D721Med (cell line): ENCODE data around the gene PLA2G2D.

Source experiments
- DNase-seq: peaks from one replicate; pipeline ENCODE4 v3.0.0; 2011; ENCODE audit warnings: low spot score; ENCODE audit not compliant: insufficient read length
- FAIRE-seq: peaks from 2 replicates; lab custom pipeline; 2011; peaks lifted over from hg19 to GRCh38; lab: Jason Lieb, UNC
- CTCF ChIP-seq: IDR thresholded peaks from 2 replicates; pipeline ENCODE4 v1.5.1; 2012; ENCODE audit warnings: mild to moderate bottlenecking, control low read depth; ENCODE audit not compliant: insufficient read depth; ENCODE audit errors: missing control alignments

The PLA2G2D gene

GRCh38 chr1:20149601-20150325, 30.4 kb upstream of the PLA2G2D start:
- DNase-seq, result no peak
- FAIRE-seq, result no peak
- no peak for TF ChIP-seq CTCF

GRCh38 chr1:20148571-20149500, 29.5 kb upstream of the PLA2G2D start:
- no peak for DNase-seq
- FAIRE-seq, result no peak
- no peak for TF ChIP-seq CTCF

GRCh38 chr1:20147846-20148570, 28.7 kb upstream of the PLA2G2D start:
- no peak for TF ChIP-seq CTCF

GRCh38 chr1:20143734-20144565, 24.6 kb upstream of the PLA2G2D start:
- DNase-seq, result no peak
- FAIRE-seq, result no peak
- TF ChIP-seq CTCF, result no peak

More at GRCh38 chr1:20147846-20148570, 28.7 kb upstream of the PLA2G2D start:
- DNase-seq (no peak), FAIRE-seq (no peak)

- no peak for TF ChIP-seq CTCF
- no peak for FAIRE-seq
- DNase-seq, result no peak
Measured at GRCh38 chr1:20143318-20143717, 24.0 kb upstream of the PLA2G2D start.

GRCh38 chr1:20142001-20142710, 22.8 kb upstream of the PLA2G2D start:
- no peak for DNase-seq
- no peak for TF ChIP-seq CTCF
- no peak for FAIRE-seq
